HEK293 (cell line): ENCODE results near the gene ANKRD53.

Experiments used
- CTCF ChIA-PET: fragments of 350-600 bp; formaldehyde crosslinking; extraction: SDS; loops from one replicate; lab custom pipeline; 2021; ENCODE audit warnings: antibody characterized with exemption; lab: Yijun Ruan, JAX
- POLR2A ChIA-PET: fragments of 300-600 bp; formaldehyde crosslinking; extraction: SDS; loops from one replicate; lab custom pipeline; 2020; ENCODE audit warnings: antibody characterized with exemption, inconsistent platforms; lab: Yijun Ruan, JAX
- H3K27ac ChIP-seq: fragments of 200-500 bp; sonication (Bioruptor generic); 2 replicates; pipeline ENCODE4 v1.5.1; 2014; ENCODE audit warnings: low read depth, low read length, control low read depth, inconsistent platforms; ENCODE audit errors: extremely low read depth
- H3K36me3 ChIP-seq, 2 experiments: fragments of 200-500 bp in 1 of 2; sonication (Bioruptor generic) in 1 of 2; 1 replicate in 1 of 2; 2 replicates in 1 of 2; pipeline ENCODE4 v1.5.1; 2014 to 2017; ENCODE audit warnings: inconsistent platforms in 2 of 2, low read length in 2 of 2; ENCODE audit not compliant: control insufficient read depth in 2 of 2, insufficient read depth in 1 of 2
- H3K4me1 ChIP-seq: fragments of 200-500 bp; sonication (Bioruptor generic); 2 replicates; pipeline ENCODE4 v1.5.1; 2014; ENCODE audit warnings: mild to moderate bottlenecking, low read length, inconsistent platforms; ENCODE audit not compliant: control insufficient read depth, insufficient read depth
- H3K4me3 ChIP-seq: 2 replicates; pipeline ENCODE4 v1.5.1; 2011; ENCODE audit warnings: low read depth, mild to moderate bottlenecking, control low read depth, low read length, moderate library complexity
- H3K9me3 ChIP-seq: fragments of 200-500 bp; sonication (Bioruptor generic); 2 replicates; pipeline ENCODE4 v1.5.1; 2014; ENCODE audit warnings: low read depth, low read length, inconsistent platforms; ENCODE audit not compliant: control insufficient read depth, insufficient read depth
- CTCF ChIP-seq: fragments of 450-650 bp; formaldehyde crosslinking; IDR thresholded peaks from 2 replicates; pipeline ENCODE4 v1.5.1; 2016; ENCODE audit warnings: missing biosample characterization, missing genetic modification characterization
- KLF1 ChIP-seq: fragments of 450-650 bp; formaldehyde crosslinking; IDR thresholded peaks from 2 replicates; pipeline ENCODE4 v1.5.1; 2016; ENCODE audit warnings: missing biosample characterization, missing genetic modification characterization
- OVOL3 ChIP-seq: fragments of 450-650 bp; formaldehyde crosslinking; IDR thresholded peaks from 2 replicates; pipeline ENCODE4 v1.5.1; 2016; ENCODE audit warnings: missing biosample characterization, missing genetic modification characterization
- SETDB1 ChIP-seq: IDR thresholded peaks from one replicate; pipeline ENCODE4 v1.6.1; 2017; ENCODE audit warnings: mild to moderate bottlenecking, low read length, moderate library complexity, mixed read lengths; ENCODE audit not compliant: insufficient read length
- ZBTB21 ChIP-seq: fragments of 450-650 bp; formaldehyde crosslinking; IDR thresholded peaks from 2 replicates; pipeline ENCODE4 v1.5.1; 2017; ENCODE audit warnings: missing biosample characterization, missing genetic modification characterization
- ZNF10 ChIP-seq: fragments of 450-650 bp; formaldehyde crosslinking; IDR thresholded peaks from 2 replicates; pipeline ENCODE4 v1.5.1; 2017; ENCODE audit warnings: missing biosample characterization, missing genetic modification characterization
- ZNF121 ChIP-seq: fragments of 450-650 bp; formaldehyde crosslinking; IDR thresholded peaks from 2 replicates; pipeline ENCODE4 v1.5.1; 2016; ENCODE audit warnings: missing biosample characterization, missing genetic modification characterization
- ZNF211 ChIP-seq: fragments of 450-650 bp; formaldehyde crosslinking; IDR thresholded peaks from 2 replicates; pipeline ENCODE4 v1.5.1; 2016; ENCODE audit warnings: low read depth, missing biosample characterization, missing genetic modification characterization
- ZNF221 ChIP-seq: fragments of 450-650 bp; formaldehyde crosslinking; IDR thresholded peaks from 2 replicates; pipeline ENCODE4 v1.5.1; 2017; ENCODE audit warnings: missing biosample characterization, missing genetic modification characterization, borderline replicate concordance
- ZNF24 ChIP-seq: fragments of 450-650 bp; formaldehyde crosslinking; IDR thresholded peaks from 2 replicates; pipeline ENCODE4 v1.5.1; 2016; ENCODE audit warnings: missing biosample characterization, missing genetic modification characterization
- ZNF266 ChIP-seq: fragments of 450-650 bp; formaldehyde crosslinking; IDR thresholded peaks from 2 replicates; pipeline ENCODE4 v1.5.1; 2016; ENCODE audit warnings: missing biosample characterization, missing genetic modification characterization, low read depth
- ZNF366 ChIP-seq: fragments of 450-650 bp; formaldehyde crosslinking; conservative IDR thresholded peaks from 2 replicates; pipeline ENCODE4 v1.5.1; 2016; ENCODE audit warnings: missing biosample characterization, missing genetic modification characterization
- ZNF555 ChIP-seq: fragments of 450-650 bp; formaldehyde crosslinking; conservative IDR thresholded peaks from 2 replicates; pipeline ENCODE4 v1.5.1; 2017; ENCODE audit warnings: missing biosample characterization, mild to moderate bottlenecking, missing genetic modification characterization, inconsistent platforms
- ZNF558 ChIP-seq: fragments of 450-650 bp; formaldehyde crosslinking; IDR thresholded peaks from 2 replicates; pipeline ENCODE4 v1.5.1; 2016; ENCODE audit warnings: missing biosample characterization, missing genetic modification characterization
- ZNF585B ChIP-seq: fragments of 450-650 bp; formaldehyde crosslinking; IDR thresholded peaks from 2 replicates; pipeline ENCODE4 v1.5.1; 2016; ENCODE audit warnings: missing biosample characterization, missing genetic modification characterization
- TF ChIP-seq, protein P1 (sequence below): sonication (generic); formaldehyde crosslinking; IDR thresholded peaks from 2 replicates; pipeline ENCODE4 v1.8.1; 2022; ENCODE audit warnings: mild to moderate bottlenecking, moderate library complexity, missing genetic modification reagents
- TF ChIP-seq, protein P2 (sequence below): fragments of 450-650 bp; formaldehyde crosslinking; IDR thresholded peaks from 2 replicates; pipeline ENCODE4 v1.5.1; 2016; ENCODE audit warnings: missing biosample characterization, missing genetic modification characterization
- TF ChIP-seq, protein P3 (sequence below): fragments of 450-650 bp; formaldehyde crosslinking; IDR thresholded peaks from 2 replicates; pipeline ENCODE4 v1.5.1; 2016; ENCODE audit warnings: missing biosample characterization, missing genetic modification characterization
- TF ChIP-seq, protein P4 (sequence below): fragments of 450-650 bp; formaldehyde crosslinking; IDR thresholded peaks from 2 replicates; pipeline ENCODE4 v1.5.1; 2016; ENCODE audit warnings: missing biosample characterization, missing genetic modification characterization, borderline replicate concordance
- TF ChIP-seq, protein P5 (sequence below): fragments of 450-650 bp; IDR thresholded peaks from 2 replicates; pipeline ENCODE4 v1.5.1; 2018; ENCODE audit warnings: missing biosample characterization, missing genetic modification characterization

Gene ANKRD53

GRCh38 chr2:70959851-70960832, 18.3 kb upstream of the ANKRD53 start (continued):
- TF ChIP-seq, protein P1, sequence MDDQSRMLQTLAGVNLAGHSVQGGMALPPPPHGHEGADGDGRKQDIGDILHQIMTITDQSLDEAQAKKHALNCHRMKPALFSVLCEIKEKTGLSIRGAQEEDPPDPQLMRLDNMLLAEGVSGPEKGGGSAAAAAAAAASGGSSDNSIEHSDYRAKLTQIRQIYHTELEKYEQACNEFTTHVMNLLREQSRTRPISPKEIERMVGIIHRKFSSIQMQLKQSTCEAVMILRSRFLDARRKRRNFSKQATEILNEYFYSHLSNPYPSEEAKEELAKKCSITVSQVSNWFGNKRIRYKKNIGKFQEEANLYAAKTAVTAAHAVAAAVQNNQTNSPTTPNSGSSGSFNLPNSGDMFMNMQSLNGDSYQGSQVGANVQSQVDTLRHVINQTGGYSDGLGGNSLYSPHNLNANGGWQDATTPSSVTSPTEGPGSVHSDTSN (CRISPR knock-in tag), result no peak
- TF ChIP-seq, protein P2, sequence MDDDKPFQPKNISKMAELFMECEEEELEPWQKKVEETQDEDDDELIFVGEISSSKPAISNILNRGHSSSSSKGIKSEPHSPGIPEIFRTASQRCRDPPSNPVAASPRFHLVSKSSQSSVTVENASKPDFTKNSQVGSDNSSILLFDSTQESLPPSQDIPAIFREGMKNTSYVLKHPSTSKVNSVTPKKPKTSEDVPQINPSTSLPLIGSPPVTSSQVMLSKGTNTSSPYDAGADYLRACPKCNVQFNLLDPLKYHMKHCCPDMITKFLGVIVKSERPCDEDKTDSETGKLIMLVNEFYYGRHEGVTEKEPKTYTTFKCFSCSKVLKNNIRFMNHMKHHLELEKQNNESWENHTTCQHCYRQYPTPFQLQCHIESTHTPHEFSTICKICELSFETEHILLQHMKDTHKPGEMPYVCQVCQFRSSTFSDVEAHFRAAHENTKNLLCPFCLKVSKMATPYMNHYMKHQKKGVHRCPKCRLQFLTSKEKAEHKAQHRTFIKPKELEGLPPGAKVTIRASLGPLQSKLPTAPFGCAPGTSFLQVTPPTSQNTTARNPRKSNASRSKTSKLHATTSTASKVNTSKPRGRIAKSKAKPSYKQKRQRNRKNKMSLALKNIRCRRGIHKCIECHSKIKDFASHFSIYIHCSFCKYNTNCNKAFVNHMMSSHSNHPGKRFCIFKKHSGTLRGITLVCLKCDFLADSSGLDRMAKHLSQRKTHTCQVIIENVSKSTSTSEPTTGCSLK (tag by site-specific recombination), result no peak
- no peak for TF ChIP-seq ZNF366

DNA sequence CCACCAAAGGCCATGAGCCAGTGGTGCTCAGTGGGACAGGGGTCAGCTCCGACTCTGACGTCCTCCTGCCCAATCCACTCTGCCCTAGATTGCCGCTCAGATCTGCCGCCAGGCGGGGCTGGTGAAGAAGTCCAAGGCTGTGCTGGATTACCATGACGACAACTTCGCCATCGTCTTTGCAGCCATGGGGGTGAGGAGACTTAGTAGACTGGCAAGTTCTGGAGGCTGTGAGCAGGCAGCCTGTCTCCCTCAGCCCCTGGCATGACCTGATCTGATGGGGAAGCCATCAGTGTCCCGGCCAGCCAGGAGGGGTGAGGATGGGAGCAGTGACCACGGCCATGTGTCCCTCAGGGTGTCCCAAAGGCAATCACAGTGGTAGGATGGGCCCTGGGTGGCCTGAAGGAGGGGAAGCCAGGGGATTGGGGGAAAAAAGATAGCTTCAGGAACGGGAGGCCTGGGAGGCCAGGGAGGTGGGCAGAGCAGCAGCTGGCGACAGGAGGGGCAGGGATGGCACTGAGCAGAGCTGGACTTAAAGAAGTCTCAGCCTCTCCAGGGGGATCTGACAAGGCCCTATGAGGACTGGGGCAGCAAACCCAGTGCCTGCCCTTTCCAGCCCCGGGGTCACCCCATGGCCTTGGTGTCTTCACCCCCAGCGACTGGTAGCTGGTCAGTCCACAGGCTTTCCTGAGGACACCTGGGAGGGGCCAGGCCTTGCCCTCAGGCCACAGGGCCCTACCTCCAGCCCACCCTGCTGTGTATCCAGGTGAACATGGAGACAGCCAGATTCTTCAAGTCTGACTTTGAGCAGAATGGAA, 17.4 kb upstream of the ANKRD53 start:
- Histone ChIP-seq H3K4me1 (no peaks in the 10 kb centered on the region), H3K4me3 (no peak overlapping the region), H3K27ac (no peak overlapping the region), H3K36me3 (peaks cover 0 to 13% of the 10 kb centered on the region in 2 experiments; a peak in 1 of 3 replicates), H3K9me3 (no peaks in the 10 kb centered on the region)
- TF ChIP-seq CTCF (tag by site-specific recombination) (no peak), KLF1 (tag by site-specific recombination) (no peak), ZNF555 (no peak), ZNF266 (no peak), ZNF10 (tag by site-specific recombination) (no peak), OVOL3 (tag by site-specific recombination) (no peak), ZNF24 (tag by site-specific recombination) (no peak), ZNF221 (tag by site-specific recombination) (no peak), ZNF558 (tag by site-specific recombination) (no peak), ZNF585B (tag by site-specific recombination) (no peak), ZBTB21 (tag by site-specific recombination) (no peak), ZNF211 (no peak), SETDB1 (no peak), ZNF121 (no peak)
- TF ChIP-seq, protein P3, sequence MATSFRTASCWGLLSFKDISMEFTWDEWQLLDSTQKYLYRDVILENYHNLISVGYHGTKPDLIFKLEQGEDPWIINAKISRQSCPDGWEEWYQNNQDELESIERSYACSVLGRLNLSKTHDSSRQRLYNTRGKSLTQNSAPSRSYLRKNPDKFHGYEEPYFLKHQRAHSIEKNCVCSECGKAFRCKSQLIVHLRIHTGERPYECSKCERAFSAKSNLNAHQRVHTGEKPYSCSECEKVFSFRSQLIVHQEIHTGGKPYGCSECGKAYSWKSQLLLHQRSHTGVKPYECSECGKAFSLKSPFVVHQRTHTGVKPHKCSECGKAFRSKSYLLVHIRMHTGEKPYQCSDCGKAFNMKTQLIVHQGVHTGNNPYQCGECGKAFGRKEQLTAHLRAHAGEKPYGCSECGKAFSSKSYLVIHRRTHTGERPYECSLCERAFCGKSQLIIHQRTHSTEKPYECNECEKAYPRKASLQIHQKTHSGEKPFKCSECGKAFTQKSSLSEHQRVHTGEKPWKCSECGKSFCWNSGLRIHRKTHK (tag by site-specific recombination), result no peak
- TF ChIP-seq, protein P4, sequence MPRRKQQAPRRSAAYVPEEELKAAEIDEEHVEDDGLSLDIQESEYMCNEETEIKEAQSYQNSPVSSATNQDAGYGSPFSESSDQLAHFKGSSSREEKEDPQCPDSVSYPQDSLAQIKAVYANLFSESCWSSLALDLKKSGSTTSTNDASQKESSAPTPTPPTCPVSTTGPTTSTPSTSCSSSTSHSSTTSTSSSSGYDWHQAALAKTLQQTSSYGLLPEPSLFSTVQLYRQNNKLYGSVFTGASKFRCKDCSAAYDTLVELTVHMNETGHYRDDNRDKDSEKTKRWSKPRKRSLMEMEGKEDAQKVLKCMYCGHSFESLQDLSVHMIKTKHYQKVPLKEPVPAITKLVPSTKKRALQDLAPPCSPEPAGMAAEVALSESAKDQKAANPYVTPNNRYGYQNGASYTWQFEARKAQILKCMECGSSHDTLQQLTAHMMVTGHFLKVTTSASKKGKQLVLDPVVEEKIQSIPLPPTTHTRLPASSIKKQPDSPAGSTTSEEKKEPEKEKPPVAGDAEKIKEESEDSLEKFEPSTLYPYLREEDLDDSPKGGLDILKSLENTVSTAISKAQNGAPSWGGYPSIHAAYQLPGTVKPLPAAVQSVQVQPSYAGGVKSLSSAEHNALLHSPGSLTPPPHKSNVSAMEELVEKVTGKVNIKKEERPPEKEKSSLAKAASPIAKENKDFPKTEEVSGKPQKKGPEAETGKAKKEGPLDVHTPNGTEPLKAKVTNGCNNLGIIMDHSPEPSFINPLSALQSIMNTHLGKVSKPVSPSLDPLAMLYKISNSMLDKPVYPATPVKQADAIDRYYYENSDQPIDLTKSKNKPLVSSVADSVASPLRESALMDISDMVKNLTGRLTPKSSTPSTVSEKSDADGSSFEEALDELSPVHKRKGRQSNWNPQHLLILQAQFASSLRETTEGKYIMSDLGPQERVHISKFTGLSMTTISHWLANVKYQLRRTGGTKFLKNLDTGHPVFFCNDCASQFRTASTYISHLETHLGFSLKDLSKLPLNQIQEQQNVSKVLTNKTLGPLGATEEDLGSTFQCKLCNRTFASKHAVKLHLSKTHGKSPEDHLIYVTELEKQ (tag by site-specific recombination), result no peak
- TF ChIP-seq, protein P5, sequence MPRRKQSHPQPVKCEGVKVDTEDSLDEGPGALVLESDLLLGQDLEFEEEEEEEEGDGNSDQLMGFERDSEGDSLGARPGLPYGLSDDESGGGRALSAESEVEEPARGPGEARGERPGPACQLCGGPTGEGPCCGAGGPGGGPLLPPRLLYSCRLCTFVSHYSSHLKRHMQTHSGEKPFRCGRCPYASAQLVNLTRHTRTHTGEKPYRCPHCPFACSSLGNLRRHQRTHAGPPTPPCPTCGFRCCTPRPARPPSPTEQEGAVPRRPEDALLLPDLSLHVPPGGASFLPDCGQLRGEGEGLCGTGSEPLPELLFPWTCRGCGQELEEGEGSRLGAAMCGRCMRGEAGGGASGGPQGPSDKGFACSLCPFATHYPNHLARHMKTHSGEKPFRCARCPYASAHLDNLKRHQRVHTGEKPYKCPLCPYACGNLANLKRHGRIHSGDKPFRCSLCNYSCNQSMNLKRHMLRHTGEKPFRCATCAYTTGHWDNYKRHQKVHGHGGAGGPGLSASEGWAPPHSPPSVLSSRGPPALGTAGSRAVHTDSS (tag by site-specific recombination), result no peak
- POLR2A ChIA-PET, result no interaction called here
- CTCF ChIA-PET, result interaction anchor here (0.6 to 3.3 kb wide), 9 partner anchors 9 to 100 kb away, joined by 3 to 21 read pairs (median 5); no protein-coding TSS in a partner anchor
